ENCODE measurements around the gene RNF167. TPM values are rescaled to one million over a fixed set of nuclear protein-coding genes. Genes with fewer than 3 reads are reported as not detected.

Gene RNF167
- total RNA-seq, 2 donors from 2014 or later, result 23.1 to 37.6 TPM

GRCh38 chr17:4967539-4968485 is 27.7 kb downstream of the RNF167 start, which contains the start of gene SPAG7:
TSS of gene SPAG7 (minus strand) at chr17:4967817. CDS start at chr17:4967804, 13 bp downstream.
- intact Hi-C loops (cut with DNase I), result no loop called here

GRCh38 chr17:4968486-4969046 is 28.5 kb downstream of the RNF167 start:
- ATAC-seq (no peak), DNase-seq (no peak)
- peaks cover 0 to 4% of the 10 kb centered on the region in 2 donors for H3K36me3 ChIP-seq (replicated peaks in 1 of 2; ENCODE audit: insufficient read depth in 1 of 2, low read depth in 2 of 2)
- H3K27me3 ChIP-seq, result no peaks in the 10 kb centered on the region
- H3K9me3 ChIP-seq, result no peaks in the 10 kb centered on the region
- TF ChIP-seq CTCF (IDR thresholded peaks at IDR 0.05) (no peak), POLR2A (IDR thresholded peaks at IDR 0.05) (no peak)
- H3K4me3 ChIP-seq, result no peak overlapping the region
- peaks cover 23% of the 10 kb centered on the region for H3K4me1 ChIP-seq
- 38 to 50% methylated on average over 21 to 23 of the region's 23 CpGs for WGBS, 2 donors
- intact Hi-C loops (cut with DNase I), result no loop called here
- H3K27ac ChIP-seq, result peak overlapping the region; percentile 89 to 98 (median 94)

More at GRCh38 chr17:4967539-4968485, 27.7 kb downstream of the RNF167 start, which contains the start of gene SPAG7:
- Histone ChIP-seq H3K4me1 (peaks cover 23% of the 10 kb centered on the region), H3K9me3 (no peaks in the 10 kb centered on the region), H3K36me3 (replicated peaks in 1 of 2; ENCODE audit: insufficient read depth in 1 of 2, low read depth in 2 of 2) (peaks cover 0 to 4% of the 10 kb centered on the region in 2 donors), H3K4me3 (peak within 1 kb of the TSS; percentile 59 to 71), H3K27me3 (no peaks in the 10 kb centered on the region), H3K27ac (peak within 1 kb of the TSS; percentile 89 to 98 (median 94))
- ATAC-seq (peak; percentile 86), DNase-seq (peak; percentile 96 to 97 (median 96))
- WGBS, 2 donors, result 1 to 2% methylated on average over 32 to 66 of the region's 66 CpGs
- peak in 1 of 7 experiments; percentile 22 for TF ChIP-seq CTCF (IDR thresholded peaks at IDR 0.05)
- peak; percentile 80 to 93 (median 91) for TF ChIP-seq POLR2A (IDR thresholded peaks at IDR 0.05)

DNA sequence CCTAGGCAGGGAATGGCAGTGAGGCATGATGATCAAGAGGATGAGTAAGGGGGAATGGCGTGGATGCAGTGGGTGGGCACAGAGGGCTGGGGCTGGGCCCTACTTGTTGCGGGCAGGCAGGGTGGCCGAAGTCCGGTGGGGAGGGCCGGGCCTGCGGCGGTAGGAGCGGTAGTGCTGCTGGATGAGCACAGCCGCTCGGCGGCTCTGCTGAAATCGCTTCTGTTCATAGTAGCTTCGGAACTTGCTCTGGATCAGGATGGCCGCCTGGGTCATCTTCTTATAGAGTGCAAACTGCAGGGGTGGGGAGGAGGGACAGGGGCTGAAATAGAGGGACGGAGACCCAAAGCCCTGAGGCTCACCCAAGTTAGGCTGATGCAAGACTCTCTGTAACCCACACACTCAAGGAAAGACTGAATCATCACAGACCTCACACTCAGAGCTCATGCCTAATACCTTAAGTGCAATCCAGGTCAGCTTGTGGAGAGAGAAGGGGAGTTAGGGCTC is 29.0 kb downstream of the RNF167 start:
- no peak for TF ChIP-seq CTCF (IDR thresholded peaks at IDR 0.05)
- TF ChIP-seq POLR2A (IDR thresholded peaks at IDR 0.05), result no peak
- Histone ChIP-seq H3K4me3 (no peak overlapping the region), H3K4me1 (peaks cover 23% of the 10 kb centered on the region), H3K9me3 (no peaks in the 10 kb centered on the region), H3K27ac (peak overlapping the region in 3 of 4 donors; percentile 89 to 95 (median 94)), H3K27me3 (no peaks in the 10 kb centered on the region), H3K36me3 (replicated peaks in 1 of 2; ENCODE audit: insufficient read depth in 1 of 2, low read depth in 2 of 2) (peaks cover 0 to 4% of the 10 kb centered on the region in 2 donors)
- 86 to 89% methylated on average over 15 of the region's 15 CpGs for WGBS, 2 donors
- ATAC-seq (no peak), DNase-seq (peak in 1 of 4 donors; percentile 21)
- intact Hi-C loops (cut with DNase I), result no loop called here

DNA sequence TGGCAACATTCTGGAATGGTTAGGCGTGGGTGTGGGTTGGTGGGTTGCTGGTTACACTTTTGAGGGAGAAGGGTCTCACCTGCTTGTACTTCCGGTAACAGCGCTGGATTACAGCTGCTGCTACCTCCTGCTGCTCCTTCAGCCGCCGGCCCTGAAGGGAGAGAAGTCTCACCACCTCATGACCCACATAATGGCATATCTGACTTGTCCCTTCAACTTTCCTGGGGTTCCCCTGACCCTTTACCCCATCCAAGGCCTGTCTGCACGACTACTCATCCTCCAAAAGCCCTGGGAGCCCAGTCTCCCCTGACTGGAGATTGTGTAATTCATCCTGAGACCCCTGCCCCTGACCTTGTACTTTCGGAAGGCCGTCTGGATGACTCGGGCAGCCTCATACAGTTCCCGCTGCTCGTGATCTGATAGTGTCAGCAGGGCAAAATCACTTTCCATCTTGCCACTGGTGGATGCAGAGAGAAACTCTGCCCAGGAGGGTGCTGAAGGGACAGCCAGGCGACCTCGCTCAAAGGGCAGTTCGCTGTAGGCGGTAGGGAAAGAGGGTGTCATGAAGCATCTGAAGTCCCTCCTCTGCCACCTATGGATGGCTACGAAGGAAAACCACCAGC is 29.6 kb downstream of the RNF167 start:
- no peak for TF ChIP-seq CTCF (IDR thresholded peaks at IDR 0.05)
- TF ChIP-seq POLR2A (IDR thresholded peaks at IDR 0.05), result no peak
- H3K27ac ChIP-seq, result peak overlapping the region in 2 of 4 donors; percentile 0 to 94
- H3K9me3 ChIP-seq, result no peaks in the 10 kb centered on the region
- ATAC-seq (no peak), DNase-seq (no peak)
- 75 to 86% methylated on average over 16 of the region's 16 CpGs for WGBS, 2 donors
- H3K4me3 ChIP-seq, result no peak overlapping the region
- peaks cover 0 to 4% of the 10 kb centered on the region in 2 donors for H3K36me3 ChIP-seq (replicated peaks in 1 of 2; ENCODE audit: insufficient read depth in 1 of 2, low read depth in 2 of 2)
- H3K4me1 ChIP-seq, result peaks cover 23% of the 10 kb centered on the region
- intact Hi-C loops (cut with DNase I), result no loop called here
- H3K27me3 ChIP-seq, result no peaks in the 10 kb centered on the region
